ENCODE measurements around the gene SLC16A4.

Gene SLC16A4

GRCh38 chr1:110356379-110356778 is 34.4 kb downstream of the SLC16A4 start:
- H3K27me3 ChIP-seq (ENCODE audit: control insufficient read depth in 1 of 2, insufficient read depth in 2 of 2, low read length in 2 of 2), result no peaks in the 10 kb centered on the region
- H3K27ac ChIP-seq (ENCODE audit: low read length), result no peak overlapping the region
- H3K9me3 ChIP-seq (ENCODE audit: control insufficient read depth in 2 of 2, low read length in 2 of 2), result no peaks in the 10 kb centered on the region
- H3K4me3 ChIP-seq (ENCODE audit: low read length in 2 of 2), result no peak overlapping the region
- peaks cover 0 to 4% of the 10 kb centered on the region in 2 donors for H3K36me3 ChIP-seq (ENCODE audit: control insufficient read depth in 2 of 2, insufficient read depth in 2 of 2, low read length in 2 of 2)
- H3K9ac ChIP-seq (ENCODE audit: low read length in 2 of 2), result no peak overlapping the region
- no peaks in the 10 kb centered on the region for H3K4me1 ChIP-seq (ENCODE audit: control insufficient read depth, insufficient read depth, low read length)

DNA sequence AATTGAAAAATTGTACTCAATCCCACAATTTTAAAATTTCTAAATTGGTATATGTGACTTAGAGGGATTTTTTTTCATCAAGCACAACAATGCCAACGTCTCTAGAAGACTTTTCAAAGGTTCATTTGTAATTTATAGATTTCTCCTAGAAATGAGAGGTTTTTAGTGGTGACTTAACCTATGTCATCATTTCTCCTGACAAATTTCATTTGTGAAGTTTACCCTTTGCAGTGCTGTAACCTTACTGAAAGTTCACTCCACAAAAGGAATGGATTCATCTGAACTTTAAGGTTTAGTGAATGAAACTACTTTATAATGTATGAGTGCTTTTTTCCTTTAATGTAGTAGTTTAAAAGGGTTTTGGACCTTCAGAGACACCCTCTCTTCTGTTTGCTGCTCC is 35.5 kb downstream of the SLC16A4 start:
- no peak overlapping the region for H3K9ac ChIP-seq (ENCODE audit: low read length in 2 of 2)
- no peaks in the 10 kb centered on the region for H3K27me3 ChIP-seq (ENCODE audit: control insufficient read depth in 1 of 2, insufficient read depth in 2 of 2, low read length in 2 of 2)
- H3K27ac ChIP-seq (ENCODE audit: low read length), result no peak overlapping the region
- H3K36me3 ChIP-seq (ENCODE audit: control insufficient read depth in 2 of 2, insufficient read depth in 2 of 2, low read length in 2 of 2), result peaks cover 0 to 4% of the 10 kb centered on the region in 2 donors
- H3K4me3 ChIP-seq (ENCODE audit: low read length in 2 of 2), result no peak overlapping the region
- H3K9me3 ChIP-seq (ENCODE audit: control insufficient read depth in 2 of 2, low read length in 2 of 2), result no peaks in the 10 kb centered on the region
- H3K4me1 ChIP-seq (ENCODE audit: control insufficient read depth, insufficient read depth, low read length), result peaks cover 3% of the 10 kb centered on the region

DNA sequence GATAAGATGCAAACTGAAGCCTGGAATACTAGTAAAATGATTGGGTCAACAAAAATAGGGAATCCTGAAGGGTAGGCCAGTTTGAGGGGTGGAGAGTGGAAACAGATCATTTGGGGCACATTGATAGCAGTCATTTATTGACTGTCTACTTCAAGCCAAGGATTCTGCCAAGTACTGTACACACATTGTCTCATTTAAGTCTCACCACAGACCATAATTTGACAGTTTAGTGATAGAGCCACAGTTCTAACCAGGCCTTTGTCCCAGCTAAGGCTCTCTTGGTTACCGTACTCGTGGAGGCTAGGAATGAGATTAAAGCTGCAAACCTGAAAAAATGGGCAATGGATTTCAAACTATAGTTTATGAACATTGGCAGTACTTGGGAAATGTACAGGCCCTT is 40.5 kb downstream of the SLC16A4 start:
- Histone ChIP-seq H3K27ac (ENCODE audit: low read length) (no peak overlapping the region), H3K4me1 (ENCODE audit: control insufficient read depth, insufficient read depth, low read length) (peaks cover 11% of the 10 kb centered on the region), H3K9ac (ENCODE audit: low read length in 2 of 2) (no peak overlapping the region), H3K27me3 (ENCODE audit: control insufficient read depth in 1 of 2, insufficient read depth in 2 of 2, low read length in 2 of 2) (no peaks in the 10 kb centered on the region), H3K36me3 (ENCODE audit: control insufficient read depth in 2 of 2, insufficient read depth in 2 of 2, low read length in 2 of 2) (peaks cover 4 to 7% of the 10 kb centered on the region in 2 donors), H3K4me3 (ENCODE audit: low read length in 2 of 2) (no peak overlapping the region), H3K9me3 (ENCODE audit: control insufficient read depth in 2 of 2, low read length in 2 of 2) (no peaks in the 10 kb centered on the region)

GRCh38 chr1:110348771-110349170 is 42.1 kb downstream of the SLC16A4 start:
- Histone ChIP-seq H3K4me3 (ENCODE audit: low read length in 2 of 2) (no peak overlapping the region), H3K9ac (ENCODE audit: low read length in 2 of 2) (no peak overlapping the region), H3K36me3 (ENCODE audit: control insufficient read depth in 2 of 2, insufficient read depth in 2 of 2, low read length in 2 of 2) (peaks cover 7 to 10% of the 10 kb centered on the region in 2 donors), H3K9me3 (ENCODE audit: control insufficient read depth in 2 of 2, low read length in 2 of 2) (no peaks in the 10 kb centered on the region), H3K27me3 (ENCODE audit: control insufficient read depth in 1 of 2, insufficient read depth in 2 of 2, low read length in 2 of 2) (no peaks in the 10 kb centered on the region), H3K4me1 (ENCODE audit: control insufficient read depth, insufficient read depth, low read length) (peaks cover 15% of the 10 kb centered on the region), H3K27ac (ENCODE audit: low read length) (no peak overlapping the region)

DNA sequence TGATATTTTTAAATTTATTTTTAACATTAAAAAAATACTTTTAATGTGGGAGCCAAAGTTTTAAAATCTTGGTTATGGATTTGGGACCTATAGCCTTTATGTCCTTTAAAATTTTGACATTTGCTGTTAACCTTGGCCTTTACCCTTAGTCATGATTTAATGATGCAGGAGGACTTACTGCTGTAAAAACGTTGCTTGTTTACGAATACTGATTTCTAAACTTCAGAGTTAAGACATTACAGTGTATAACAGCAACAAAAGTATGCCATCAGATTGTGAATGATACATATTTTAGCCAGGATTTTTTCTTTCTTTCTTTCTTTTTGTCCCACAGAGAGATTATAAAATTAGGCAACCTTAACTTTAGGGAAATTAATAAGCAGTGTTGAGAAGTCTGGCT is 42.8 kb downstream of the SLC16A4 start:
- Histone ChIP-seq H3K36me3 (ENCODE audit: control insufficient read depth in 2 of 2, insufficient read depth in 2 of 2, low read length in 2 of 2) (peaks cover 7 to 14% of the 10 kb centered on the region in 2 donors), H3K27ac (ENCODE audit: low read length) (no peak overlapping the region), H3K9ac (ENCODE audit: low read length in 2 of 2) (no peak overlapping the region), H3K27me3 (ENCODE audit: control insufficient read depth in 1 of 2, insufficient read depth in 2 of 2, low read length in 2 of 2) (no peaks in the 10 kb centered on the region), H3K4me1 (ENCODE audit: control insufficient read depth, insufficient read depth, low read length) (peaks cover 16% of the 10 kb centered on the region), H3K4me3 (ENCODE audit: low read length in 2 of 2) (no peak overlapping the region), H3K9me3 (ENCODE audit: control insufficient read depth in 2 of 2, low read length in 2 of 2) (no peaks in the 10 kb centered on the region)

GRCh38 chr1:110347182-110347893 is 43.5 kb downstream of the SLC16A4 start:
- Histone ChIP-seq H3K27me3 (ENCODE audit: control insufficient read depth in 1 of 2, insufficient read depth in 2 of 2, low read length in 2 of 2) (no peaks in the 10 kb centered on the region), H3K9me3 (ENCODE audit: control insufficient read depth in 2 of 2, low read length in 2 of 2) (no peaks in the 10 kb centered on the region), H3K27ac (ENCODE audit: low read length) (no peak overlapping the region), H3K9ac (ENCODE audit: low read length in 2 of 2) (no peak overlapping the region), H3K4me1 (ENCODE audit: control insufficient read depth, insufficient read depth, low read length) (peaks cover 16% of the 10 kb centered on the region), H3K4me3 (ENCODE audit: low read length in 2 of 2) (no peak overlapping the region), H3K36me3 (ENCODE audit: control insufficient read depth in 2 of 2, insufficient read depth in 2 of 2, low read length in 2 of 2) (peaks cover 7 to 16% of the 10 kb centered on the region in 2 donors)

DNA sequence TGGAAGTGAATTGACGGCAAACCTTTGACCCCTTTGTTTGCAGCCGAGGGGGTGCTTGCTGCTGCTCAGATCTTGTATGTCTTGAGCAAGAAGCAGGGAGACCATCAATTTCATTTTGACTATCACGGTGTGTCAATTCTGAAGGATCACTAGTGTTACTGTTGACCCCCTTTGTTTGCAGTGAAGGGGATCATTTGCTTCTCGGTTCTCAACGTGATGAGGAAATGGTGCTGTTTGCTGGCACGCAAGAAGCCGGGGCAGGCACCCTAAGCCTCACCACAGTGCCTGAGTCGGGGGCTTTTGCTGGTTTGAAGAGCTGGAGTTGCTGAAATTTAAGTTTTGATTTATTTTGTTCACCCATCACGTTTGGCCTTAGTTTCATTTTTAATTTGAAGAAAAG is 44.1 kb downstream of the SLC16A4 start:
- no peak overlapping the region for H3K9ac ChIP-seq (ENCODE audit: low read length in 2 of 2)
- H3K27ac ChIP-seq (ENCODE audit: low read length), result no peak overlapping the region
- H3K4me3 ChIP-seq (ENCODE audit: low read length in 2 of 2), result no peak overlapping the region
- no peaks in the 10 kb centered on the region for H3K27me3 ChIP-seq (ENCODE audit: control insufficient read depth in 1 of 2, insufficient read depth in 2 of 2, low read length in 2 of 2)
- peaks cover 11 to 21% of the 10 kb centered on the region in 2 donors for H3K36me3 ChIP-seq (ENCODE audit: control insufficient read depth in 2 of 2, insufficient read depth in 2 of 2, low read length in 2 of 2)
- H3K9me3 ChIP-seq (ENCODE audit: control insufficient read depth in 2 of 2, low read length in 2 of 2), result no peaks in the 10 kb centered on the region
- peaks cover 22% of the 10 kb centered on the region for H3K4me1 ChIP-seq (ENCODE audit: control insufficient read depth, insufficient read depth, low read length)

GRCh38 chr1:110345480-110345879 is 45.3 kb downstream of the SLC16A4 start:
- Histone ChIP-seq H3K4me3 (ENCODE audit: low read length in 2 of 2) (no peak overlapping the region), H3K4me1 (ENCODE audit: control insufficient read depth, insufficient read depth, low read length) (peaks cover 33% of the 10 kb centered on the region), H3K9me3 (ENCODE audit: control insufficient read depth in 2 of 2, low read length in 2 of 2) (no peaks in the 10 kb centered on the region), H3K27ac (ENCODE audit: low read length) (no peak overlapping the region), H3K9ac (ENCODE audit: low read length in 2 of 2) (no peak overlapping the region), H3K27me3 (ENCODE audit: control insufficient read depth in 1 of 2, insufficient read depth in 2 of 2, low read length in 2 of 2) (no peaks in the 10 kb centered on the region), H3K36me3 (ENCODE audit: control insufficient read depth in 2 of 2, insufficient read depth in 2 of 2, low read length in 2 of 2) (peaks cover 19 to 31% of the 10 kb centered on the region in 2 donors)

DNA sequence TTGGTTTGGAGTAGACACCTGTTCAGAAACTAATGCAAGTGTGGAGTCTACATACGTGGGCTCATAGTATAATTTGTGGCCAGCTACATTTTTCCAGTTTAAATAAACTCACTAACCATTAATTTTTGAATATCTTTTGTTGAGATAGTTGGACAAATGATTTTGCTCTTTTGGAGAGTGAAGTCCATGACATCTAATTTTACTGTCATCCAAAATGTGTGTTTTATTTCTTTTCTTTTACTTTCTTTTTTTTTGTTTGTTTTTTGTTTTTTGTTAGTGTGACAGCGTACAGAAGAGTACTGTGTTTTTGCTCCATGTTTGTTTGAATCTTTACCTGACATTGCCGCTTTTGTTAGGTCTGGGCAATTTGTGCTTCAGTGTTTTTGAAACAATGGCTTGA is 46.7 kb downstream of the SLC16A4 start:
- no peak overlapping the region for H3K27ac ChIP-seq (ENCODE audit: low read length)
- peaks cover 34% of the 10 kb centered on the region for H3K4me1 ChIP-seq (ENCODE audit: control insufficient read depth, insufficient read depth, low read length)
- peaks cover 19 to 31% of the 10 kb centered on the region in 2 donors for H3K36me3 ChIP-seq (ENCODE audit: control insufficient read depth in 2 of 2, insufficient read depth in 2 of 2, low read length in 2 of 2)
- H3K4me3 ChIP-seq (ENCODE audit: low read length in 2 of 2), result no peak overlapping the region
- no peak overlapping the region for H3K9ac ChIP-seq (ENCODE audit: low read length in 2 of 2)
- no peaks in the 10 kb centered on the region for H3K27me3 ChIP-seq (ENCODE audit: control insufficient read depth in 1 of 2, insufficient read depth in 2 of 2, low read length in 2 of 2)
- no peaks in the 10 kb centered on the region for H3K9me3 ChIP-seq (ENCODE audit: control insufficient read depth in 2 of 2, low read length in 2 of 2)

- Histone ChIP-seq H3K4me1 (ENCODE audit: control insufficient read depth, insufficient read depth, low read length) (peaks cover 34% of the 10 kb centered on the region), H3K36me3 (ENCODE audit: control insufficient read depth in 2 of 2, insufficient read depth in 2 of 2, low read length in 2 of 2) (peaks cover 19 to 31% of the 10 kb centered on the region in 2 donors)
Measured at GRCh38 chr1:110343249-110343648, 47.6 kb downstream of the SLC16A4 start.

GRCh38 chr1:110341872-110342331 is 48.9 kb downstream of the SLC16A4 start:
- no peaks in the 10 kb centered on the region for H3K9me3 ChIP-seq (ENCODE audit: control insufficient read depth in 2 of 2, low read length in 2 of 2)
- H3K27me3 ChIP-seq (ENCODE audit: control insufficient read depth in 1 of 2, insufficient read depth in 2 of 2, low read length in 2 of 2), result no peaks in the 10 kb centered on the region
- no peak overlapping the region for H3K9ac ChIP-seq (ENCODE audit: low read length in 2 of 2)
- peaks cover 36% of the 10 kb centered on the region for H3K4me1 ChIP-seq (ENCODE audit: control insufficient read depth, insufficient read depth, low read length)
- no peak overlapping the region for H3K27ac ChIP-seq (ENCODE audit: low read length)
- H3K36me3 ChIP-seq (ENCODE audit: control insufficient read depth in 2 of 2, insufficient read depth in 2 of 2, low read length in 2 of 2), result peaks cover 12 to 27% of the 10 kb centered on the region in 2 donors
- peak overlapping the region; percentile 47 for H3K4me3 ChIP-seq (ENCODE audit: low read length in 2 of 2)

More at GRCh38 chr1:110343249-110343648, 47.6 kb downstream of the SLC16A4 start:
- H3K27ac ChIP-seq (ENCODE audit: low read length), result no peak overlapping the region
- H3K27me3 ChIP-seq (ENCODE audit: control insufficient read depth in 1 of 2, insufficient read depth in 2 of 2, low read length in 2 of 2), result no peaks in the 10 kb centered on the region
- H3K4me3 ChIP-seq (ENCODE audit: low read length in 2 of 2), result peak overlapping the region in 1 of 2 donors; percentile 6
- H3K9ac ChIP-seq (ENCODE audit: low read length in 2 of 2), result peak overlapping the region in 1 of 2 donors; percentile 39
- H3K9me3 ChIP-seq (ENCODE audit: control insufficient read depth in 2 of 2, low read length in 2 of 2), result no peaks in the 10 kb centered on the region

Measured in stomach smooth muscle (tissue), 2 donors.